Mesenchymal stem cell (in vitro differentiated cells and primary cell): ENCODE data around the gene SHANK1.
A peak's percentile ranks its signal among the peaks of the same experiment; 100 is the strongest.

Experiments
- DNase-seq: peaks from one replicate; pipeline ENCODE4 v3.0.0-alpha.2; 2013
- H2AFZ ChIP-seq: one replicate; pipeline ENCODE4 v1.6.1; 2013; ENCODE audit warnings: low read depth, mild to moderate bottlenecking, control low read depth, inconsistent platforms, low read length, moderate library complexity
- H2AK5ac ChIP-seq: 2 replicates; pipeline ENCODE4 v1.6.1; 2013; ENCODE audit warnings: low read length, moderate library complexity, mild to moderate bottlenecking, inconsistent platforms; ENCODE audit not compliant: severe bottlenecking
- H2BK120ac ChIP-seq: one replicate; pipeline ENCODE4 v1.6.1; 2013; ENCODE audit warnings: low read depth, mild to moderate bottlenecking, inconsistent platforms, low read length, moderate library complexity
- H2BK12ac ChIP-seq, 2 experiments: one replicate each; pipeline ENCODE4 v1.6.1; 2013; ENCODE audit warnings: inconsistent platforms in 2 of 2, low read length in 2 of 2, mild to moderate bottlenecking in 2 of 2, moderate library complexity in 2 of 2, control low read depth in 1 of 2
- H2BK15ac ChIP-seq: one replicate; pipeline ENCODE4 v1.6.1; 2013; ENCODE audit warnings: mild to moderate bottlenecking, low read depth, inconsistent platforms; ENCODE audit not compliant: poor library complexity, severe bottlenecking
- H2BK5ac ChIP-seq: 2 replicates; pipeline ENCODE4 v1.6.1; 2013; ENCODE audit warnings: low read depth, mild to moderate bottlenecking, low read length, control low read depth, inconsistent platforms; ENCODE audit not compliant: poor library complexity, severe bottlenecking
- H3K14ac ChIP-seq, 2 experiments: one replicate each; pipeline ENCODE4 v1.6.1; 2013; ENCODE audit warnings: inconsistent platforms in 2 of 2, low read length in 2 of 2, control low read depth in 1 of 2, mild to moderate bottlenecking in 1 of 2, moderate library complexity in 1 of 2
- H3K18ac ChIP-seq, 2 experiments: one replicate each; pipeline ENCODE4 v1.6.1; 2013; ENCODE audit warnings: inconsistent platforms in 2 of 2, low read length in 2 of 2, control low read depth in 1 of 2, low read depth in 1 of 2, mild to moderate bottlenecking in 1 of 2
- H3K23ac ChIP-seq, 2 experiments: one replicate each; pipeline ENCODE4 v1.6.1; 2013; ENCODE audit warnings: inconsistent platforms in 2 of 2, low read length in 2 of 2, mild to moderate bottlenecking in 2 of 2, moderate library complexity in 2 of 2, control low read depth in 1 of 2
- H3K27ac ChIP-seq: 2 replicates; pipeline ENCODE4 v1.5.1; 2013; ENCODE audit warnings: mild to moderate bottlenecking, moderate library complexity, low read length, control low read depth, inconsistent platforms; ENCODE audit not compliant: poor library complexity, severe bottlenecking
- H3K27me3 ChIP-seq, 2 experiments: 2 replicates each; pipeline versions ENCODE4 v1.6.1 to v1.7.0; 2013; ENCODE audit warnings: low read length in 2 of 2, mild to moderate bottlenecking in 2 of 2, moderate library complexity in 2 of 2, control low read depth in 1 of 2, inconsistent platforms in 1 of 2; ENCODE audit not compliant: control insufficient read depth in 1 of 2, insufficient read depth in 1 of 2
- H3K36me3 ChIP-seq, 2 experiments: 2 replicates each; pipeline versions ENCODE4 v1.6.1 to v1.7.0; 2013; ENCODE audit warnings: low read length in 2 of 2, control low read depth in 1 of 2, inconsistent platforms in 1 of 2, low read depth in 1 of 2, mild to moderate bottlenecking in 1 of 2; ENCODE audit not compliant: insufficient read depth in 2 of 2, control insufficient read depth in 1 of 2
- H3K4ac ChIP-seq, 2 experiments: one replicate each; pipeline ENCODE4 v1.6.1; 2013; ENCODE audit warnings: inconsistent platforms in 2 of 2, low read length in 2 of 2, mild to moderate bottlenecking in 2 of 2, moderate library complexity in 2 of 2, control low read depth in 1 of 2, low read depth in 1 of 2
- H3K4me1 ChIP-seq: 2 replicates; pipeline ENCODE4 v1.6.1; 2013; ENCODE audit warnings: low read depth, low read length, control low read depth; ENCODE audit not compliant: control insufficient read depth, insufficient read depth
- H3K4me2 ChIP-seq: 2 replicates; pipeline ENCODE4 v1.6.1; 2013; ENCODE audit warnings: low read length, mild to moderate bottlenecking, inconsistent platforms; ENCODE audit not compliant: poor library complexity, severe bottlenecking
- H3K4me3 ChIP-seq, 2 experiments: 2 replicates each; pipeline versions ENCODE4 v1.5.1 to v1.7.0; 2013; ENCODE audit warnings: low read length in 2 of 2, mild to moderate bottlenecking in 2 of 2, control low read depth in 1 of 2, low read depth in 1 of 2; ENCODE audit not compliant: insufficient read depth in 1 of 2
- H3K79me1 ChIP-seq: replicated peaks from 2 replicates; pipeline ENCODE4 v1.6.1; 2013; ENCODE audit warnings: mild to moderate bottlenecking, control low read depth, low read length, inconsistent platforms; ENCODE audit not compliant: poor library complexity, severe bottlenecking
- H3K9ac ChIP-seq: 2 replicates; pipeline ENCODE4 v1.7.0; 2013; ENCODE audit warnings: mild to moderate bottlenecking, low read length, moderate library complexity
- H3K9me3 ChIP-seq: 2 replicates; pipeline ENCODE4 v1.7.0; 2013; ENCODE audit warnings: mild to moderate bottlenecking, low read length; ENCODE audit not compliant: control insufficient read depth
- H4K8ac ChIP-seq: one replicate; pipeline ENCODE4 v1.6.1; 2013; ENCODE audit warnings: inconsistent platforms, mild to moderate bottlenecking, low read length, moderate library complexity
- H4K91ac ChIP-seq: one replicate; pipeline ENCODE4 v1.6.1; 2013; ENCODE audit warnings: mild to moderate bottlenecking, low read length, inconsistent platforms
- WGBS: methylation state at CpG from one replicate; pipeline ENCODE4 v1.1.7; 2013; ENCODE audit warnings: mixed read lengths; 5-methylcytosine and 5-hydroxymethylcytosine counted together

Gene SHANK1

DNA sequence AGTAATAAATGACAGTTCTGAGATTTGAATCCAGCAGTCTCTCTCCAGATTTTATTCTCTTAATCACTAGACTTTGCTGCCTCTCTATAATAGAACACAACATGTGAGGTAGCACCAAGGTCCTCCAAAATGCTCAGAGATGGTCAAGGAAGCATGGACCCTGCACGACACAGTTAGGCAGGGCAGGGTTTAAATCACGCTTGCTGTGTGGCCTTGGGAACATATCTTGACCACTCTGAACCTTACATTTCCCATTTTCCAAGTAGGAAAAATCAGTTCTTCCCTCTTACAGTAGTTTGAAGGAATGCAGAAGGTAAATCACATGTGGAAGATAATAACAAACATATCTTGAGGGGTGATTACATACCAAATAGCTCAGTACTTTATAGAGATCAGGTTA, 86.2 kb downstream of the SHANK1 start:
- no peak overlapping the region for H3K23ac ChIP-seq
- no peak overlapping the region for H3K14ac ChIP-seq
- no peak overlapping the region for H2AFZ ChIP-seq
- H3K18ac ChIP-seq, result no peak overlapping the region
- no peak for DNase-seq
- H3K9me3 ChIP-seq, result peaks cover 15% of the 10 kb centered on the region
- H2BK12ac ChIP-seq, result no peak overlapping the region
- 50% methylated on average over 1 of the region's 2 CpGs for WGBS
- no peak overlapping the region for H2BK15ac ChIP-seq
- no peak overlapping the region for H3K4ac ChIP-seq
- H3K4me3 ChIP-seq, result no peak overlapping the region
- no peak overlapping the region for H4K8ac ChIP-seq
- H2BK5ac ChIP-seq, result no peak overlapping the region
- H3K79me1 ChIP-seq, result no peaks in the 10 kb centered on the region
- no peak overlapping the region for H2BK120ac ChIP-seq
- H2AK5ac ChIP-seq, result no peak overlapping the region
- H3K27ac ChIP-seq, result no peak overlapping the region
- no peak overlapping the region for H3K9ac ChIP-seq
- H3K4me1 ChIP-seq, result no peaks in the 10 kb centered on the region
- peaks cover 0 to 23% of the 10 kb centered on the region in 2 experiments for H3K27me3 ChIP-seq
- H4K91ac ChIP-seq, result no peak overlapping the region
- no peak overlapping the region for H3K4me2 ChIP-seq
- no peaks in the 10 kb centered on the region for H3K36me3 ChIP-seq

DNA sequence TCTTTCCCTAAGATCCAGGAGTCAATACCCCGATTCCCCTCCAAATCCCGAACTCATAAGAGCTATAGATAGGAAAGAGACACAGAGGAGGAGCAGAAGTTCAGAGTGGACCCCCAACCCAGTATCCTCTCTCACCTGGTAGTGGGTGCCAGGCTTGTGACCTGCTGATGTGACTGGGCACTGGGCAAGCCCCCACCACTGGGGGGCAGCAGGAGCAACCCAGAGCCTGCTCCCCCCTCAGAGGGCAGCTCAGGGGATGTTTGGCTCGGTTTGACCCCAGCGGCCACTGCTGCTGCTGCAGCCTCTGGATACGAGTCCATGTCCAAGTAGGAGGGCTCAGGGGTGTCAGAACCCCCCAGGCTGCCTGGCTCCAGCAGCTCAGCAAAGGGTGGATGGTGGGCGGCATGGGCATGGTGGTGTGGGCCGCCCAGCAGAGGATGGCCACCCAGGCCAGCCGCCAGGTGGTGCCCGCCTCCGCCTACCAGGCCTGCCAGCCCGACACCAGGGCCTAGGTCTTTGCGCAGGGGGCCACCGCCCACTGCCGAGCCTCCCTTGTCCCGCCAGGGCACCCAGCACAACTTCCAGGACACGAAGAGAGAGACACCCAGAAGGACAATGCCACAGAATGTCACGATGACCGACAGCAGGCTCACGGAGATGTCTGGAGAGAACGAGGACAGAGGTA, 87.3 kb downstream of the SHANK1 start:
- Histone ChIP-seq H4K91ac (no peak overlapping the region), H2BK5ac (no peak overlapping the region), H3K36me3 (no peaks in the 10 kb centered on the region), H4K8ac (no peak overlapping the region), H3K27me3 (peaks cover 0 to 13% of the 10 kb centered on the region in 2 experiments), H3K4me2 (no peak overlapping the region), H3K9ac (no peak overlapping the region), H2BK12ac (no peak overlapping the region), H2BK120ac (no peak overlapping the region), H3K27ac (no peak overlapping the region), H3K4me3 (no peak overlapping the region), H3K9me3 (peaks cover 15% of the 10 kb centered on the region), H3K23ac (no peak overlapping the region), H3K4me1 (no peaks in the 10 kb centered on the region), H3K18ac (no peak overlapping the region), H2AFZ (no peak overlapping the region), H2AK5ac (no peak overlapping the region), H3K14ac (no peak overlapping the region), H3K79me1 (no peaks in the 10 kb centered on the region), H3K4ac (no peak overlapping the region), H2BK15ac (no peak overlapping the region)
- 75% methylated on average over 19 of the region's 20 CpGs for WGBS
- DNase-seq, result no peak

DNA sequence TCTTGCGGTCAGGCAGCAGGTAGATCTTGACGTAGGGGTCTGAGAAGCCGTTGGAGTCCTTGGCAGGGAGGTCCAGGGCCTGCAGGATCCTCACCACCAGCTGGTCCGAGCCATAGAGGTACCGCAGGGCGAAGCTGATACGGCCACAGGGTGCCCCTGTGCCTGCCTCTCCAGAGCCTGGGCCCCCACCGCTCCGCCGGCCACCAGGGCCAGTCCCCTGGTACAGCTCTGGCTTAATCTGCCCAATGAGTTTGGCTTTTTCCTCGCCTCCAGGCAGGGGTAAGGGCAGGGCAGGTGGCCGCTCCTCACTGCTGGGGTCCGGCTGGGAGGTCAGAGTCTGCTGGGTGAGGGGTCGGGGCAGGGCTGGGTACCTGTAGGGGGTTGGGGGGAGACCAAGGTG, 89.8 kb downstream of the SHANK1 start:
- H3K4me1 ChIP-seq, result no peaks in the 10 kb centered on the region
- H3K4me2 ChIP-seq, result no peak overlapping the region
- peaks cover 0 to 10% of the 10 kb centered on the region in 2 experiments for H3K27me3 ChIP-seq
- H3K36me3 ChIP-seq, result no peaks in the 10 kb centered on the region
- no peak overlapping the region for H3K4me3 ChIP-seq
- 85% methylated on average over 14 of the region's 14 CpGs for WGBS
- H3K14ac ChIP-seq, result no peak overlapping the region
- no peak overlapping the region for H2AK5ac ChIP-seq
- H2BK5ac ChIP-seq, result no peak overlapping the region
- peaks cover 15% of the 10 kb centered on the region for H3K9me3 ChIP-seq
- H2BK15ac ChIP-seq, result no peak overlapping the region
- no peak overlapping the region for H3K23ac ChIP-seq
- no peak overlapping the region for H3K9ac ChIP-seq
- H2BK12ac ChIP-seq, result no peak overlapping the region
- no peak overlapping the region for H2BK120ac ChIP-seq
- H3K27ac ChIP-seq, result no peak overlapping the region
- no peak overlapping the region for H3K4ac ChIP-seq
- H4K8ac ChIP-seq, result no peak overlapping the region
- H3K79me1 ChIP-seq, result no peaks in the 10 kb centered on the region
- no peak overlapping the region for H2AFZ ChIP-seq
- no peak overlapping the region for H4K91ac ChIP-seq
- DNase-seq, result no peak
- no peak overlapping the region for H3K18ac ChIP-seq

- Histone ChIP-seq H3K23ac (no peak overlapping the region), H3K4ac (no peak overlapping the region), H3K27me3 (peaks cover 0 to 10% of the 10 kb centered on the region in 2 experiments), H2AFZ (no peak overlapping the region), H3K9ac (no peak overlapping the region), H3K14ac (no peak overlapping the region), H4K91ac (no peak overlapping the region), H3K9me3 (peaks cover 10% of the 10 kb centered on the region), H3K4me2 (no peak overlapping the region), H2BK15ac (no peak overlapping the region), H4K8ac (peak overlapping the region; percentile 28), H2BK12ac (no peak overlapping the region), H2AK5ac (no peak overlapping the region), H3K4me1 (no peaks in the 10 kb centered on the region), H3K79me1 (no peaks in the 10 kb centered on the region), H2BK5ac (no peak overlapping the region), H3K36me3 (no peaks in the 10 kb centered on the region), H3K4me3 (no peak overlapping the region), H2BK120ac (no peak overlapping the region), H3K18ac (no peak overlapping the region), H3K27ac (no peak overlapping the region)
- DNase-seq, result no peak
- 89% methylated on average over 18 of the region's 20 CpGs for WGBS
Observed at GRCh38 chr19:50629194-50629593, 90.4 kb downstream of the SHANK1 start.
